HepG2 (cell line): ENCODE results near the gene GRB7. TPM values are rescaled to one million over a fixed set of nuclear protein-coding genes. Genes with fewer than 3 reads are reported as not detected.

Source experiments
- ARID3A ChIP-seq: IDR thresholded peaks from 2 replicates; pipeline ENCODE4 v1.6.1; 2012; ENCODE audit warnings: low read depth, low read length, improper control_type of control experiment
- ARNT2 ChIP-seq: sonication (generic); formaldehyde crosslinking; IDR thresholded peaks from 2 replicates; pipeline ENCODE4 v1.8.0; 2022; ENCODE audit warnings: mild to moderate bottlenecking, low read depth, missing genetic modification reagents, moderate library complexity
- FOXP1 ChIP-seq, 2 experiments: fragments of 450-650 bp in 1 of 2; IDR thresholded peaks; 2 replicates each; pipeline ENCODE4 v1.6.1; 2017 to 2018; ENCODE audit warnings: antibody characterized with exemption in 1 of 2
- GMEB1 ChIP-seq: sonication (generic); formaldehyde crosslinking; IDR thresholded peaks from 2 replicates; pipeline ENCODE4 v1.5.1; 2020; ENCODE audit warnings: missing genetic modification reagents, mild to moderate bottlenecking, borderline replicate concordance
- HCFC1 ChIP-seq: fragments of 150-350 bp; IDR thresholded peaks from 2 replicates; pipeline ENCODE4 v1.6.1; 2014; ENCODE audit warnings: low read depth, low read length
- IKZF1 ChIP-seq: fragments of 450-650 bp; IDR thresholded peaks from 2 replicates; pipeline ENCODE4 v1.7.1; 2016
- JUNB ChIP-seq: sonication (generic); formaldehyde crosslinking; IDR thresholded peaks from 2 replicates; pipeline ENCODE4 v1.8.0; 2022; ENCODE audit warnings: missing genetic modification reagents, mild to moderate bottlenecking, borderline replicate concordance
- MAZ ChIP-seq, 2 experiments: sonication (generic) in 1 of 2; formaldehyde crosslinking in 1 of 2; IDR thresholded peaks; 2 replicates each; pipeline versions ENCODE4 v1.5.0 to v1.6.1; 2012 to 2020; ENCODE audit warnings: low read depth in 2 of 2, mild to moderate bottlenecking in 2 of 2, borderline replicate concordance in 1 of 2, improper control_type of control experiment in 1 of 2, low read length in 1 of 2, missing genetic modification reagents in 1 of 2, moderate library complexity in 1 of 2
- MYC ChIP-seq: sonication (generic); formaldehyde crosslinking; IDR thresholded peaks from 2 replicates; pipeline ENCODE4 v1.9.0; 2021; ENCODE audit warnings: missing genetic modification reagents, borderline replicate concordance
- NFATC3 ChIP-seq: sonication (generic); formaldehyde crosslinking; IDR thresholded peaks from 2 replicates; pipeline ENCODE4 v1.5.1; 2020; ENCODE audit warnings: mild to moderate bottlenecking, missing genetic modification reagents
- PCBP1 ChIP-seq: fragments of 200-400 bp; formaldehyde crosslinking; IDR thresholded peaks from 2 replicates; pipeline ENCODE4 v1.6.1; 2017; ENCODE audit warnings: mild to moderate bottlenecking, low read depth, low read length, borderline replicate concordance
- SETDB1 ChIP-seq: sonication (generic); formaldehyde crosslinking; IDR thresholded peaks from 2 replicates; pipeline ENCODE4 v1.5.1; 2020; ENCODE audit warnings: missing genetic modification reagents, mild to moderate bottlenecking, borderline replicate concordance
- XBP1 ChIP-seq: sonication (generic); formaldehyde crosslinking; IDR thresholded peaks from 2 replicates; pipeline ENCODE4 v1.5.0; 2020; ENCODE audit warnings: missing genetic modification reagents
- ZC3H4 ChIP-seq: sonication (generic); formaldehyde crosslinking; IDR thresholded peaks from 2 replicates; pipeline ENCODE4 v1.4.0; 2020; ENCODE audit warnings: missing genetic modification reagents, borderline replicate concordance
- ZFP90 ChIP-seq: sonication (generic); formaldehyde crosslinking; IDR thresholded peaks from 2 replicates; pipeline ENCODE4 v1.8.0; 2022; ENCODE audit warnings: missing genetic modification reagents, mild to moderate bottlenecking, inconsistent platforms, borderline replicate concordance
- ZFX ChIP-seq: sonication (generic); formaldehyde crosslinking; IDR thresholded peaks from 2 replicates; pipeline ENCODE4 v1.4.0; 2020; ENCODE audit warnings: mild to moderate bottlenecking, low read depth, missing genetic modification reagents, moderate library complexity
- ZNF609 ChIP-seq: sonication (generic); formaldehyde crosslinking; IDR thresholded peaks from 2 replicates; pipeline ENCODE4 v1.4.0; 2020; ENCODE audit warnings: mild to moderate bottlenecking, missing genetic modification reagents, borderline replicate concordance
- ZNF761 ChIP-seq: sonication (generic); formaldehyde crosslinking; conservative IDR thresholded peaks from 2 replicates; pipeline ENCODE4 v1.4.0; 2020; ENCODE audit warnings: mild to moderate bottlenecking, missing genetic modification reagents
- polyA plus RNA-seq, 8 experiments: library from polyadenylated mRNA; depleted of rRNA in 3 of 8; stranded (reverse) in 7 of 8; unstranded in 1 of 8; fragments of >200 nt; fragmentation: Illumina TruSeq in 4 of 8; extraction: Trizol in 4 of 8; gene quantifications; 2 replicates each; pipeline versions ENCODE4 v1.2.1 to v1.2.3, GENCODE V29; 2011 to 2016; ENCODE audit warnings: low read depth in 4 of 8, missing spikeins in 1 of 8, mixed read lengths in 1 of 8; ENCODE audit not compliant: insufficient read depth in 1 of 8
- total RNA-seq, 5 experiments: library from RNA; depleted of rRNA; stranded (reverse); fragments of >200 nt; fragmentation: Illumina TruSeq; extraction: Trizol; gene quantifications; 2 replicates each; pipeline ENCODE4 v1.2.3, GENCODE V29; 2016; ENCODE audit warnings: low read depth in 1 of 5
- TF ChIP-seq, protein P1 (sequence below): sonication (generic); formaldehyde crosslinking; IDR thresholded peaks from 2 replicates; pipeline ENCODE4 v1.5.0; 2020; ENCODE audit warnings: missing genetic modification reagents

The GRB7 gene
- total and polyA plus RNA-seq, 2 of the 13 experiments (the other 11 are each of a cell fraction or from before 2014, with no cell fraction given) = 60.2 to 77.7 TPM

DNA sequence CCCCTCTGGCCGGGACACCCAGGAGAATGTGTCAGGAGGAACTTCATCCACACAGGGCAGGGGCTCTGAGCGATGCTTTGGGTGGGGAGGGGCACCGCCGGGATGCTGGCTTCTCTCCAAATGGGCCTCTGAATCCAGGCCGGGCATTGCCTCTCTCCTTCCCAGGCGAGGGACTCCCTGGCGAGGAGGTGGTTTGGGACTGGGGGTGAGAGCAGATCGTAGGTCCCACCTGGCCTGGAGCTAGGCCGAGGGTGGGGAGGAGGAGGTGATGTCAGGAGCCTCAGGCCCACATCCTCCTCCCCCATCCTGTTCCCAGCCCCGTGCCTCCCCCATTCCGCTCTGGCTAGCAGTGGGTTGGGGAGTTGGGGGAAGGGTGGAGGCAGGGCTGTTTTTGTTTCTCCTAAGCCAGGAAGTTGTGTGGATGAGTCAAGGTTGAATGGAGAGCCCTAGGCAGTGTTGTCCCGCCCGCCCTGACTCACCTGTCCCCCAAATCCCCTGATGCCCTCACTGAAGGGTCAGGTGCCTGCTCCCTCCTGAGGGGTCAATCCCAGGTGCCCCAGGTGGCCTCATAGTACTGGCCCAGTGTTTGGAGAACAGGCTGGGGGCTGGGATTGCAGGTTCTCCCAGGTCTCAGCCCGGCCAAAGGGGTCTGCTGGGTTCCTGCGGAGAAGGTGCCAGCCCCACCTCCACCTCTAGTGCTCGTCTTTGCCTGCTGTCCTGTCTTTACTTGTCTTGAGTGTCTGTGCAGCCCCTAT lies 2.8 kb downstream of the GRB7 start (continued):
- TF ChIP-seq ZNF609 (CRISPR knock-in tag) (peak; percentile 76; the same call in 1 of the 2 replicates), ZFP90 (CRISPR knock-in tag) (peak; percentile 67; the same call in 1 of the 2 replicates), SETDB1 (no peak), HCFC1 (no peak), ZC3H4 (CRISPR knock-in tag) (no peak; the same call in 1 of the 2 replicates), IKZF1 (no peak), NFATC3 (no peak), MAZ (IDR thresholded peaks at IDR 0.05; ENCODE audit: borderline replicate concordance, low read depth, low read length) (peak; percentile 74; the same call in 1 of the 2 replicates), MAZ (CRISPR knock-in tag; IDR thresholded peaks at IDR 0.05; ENCODE audit: low read depth) (peak; percentile 49; the same call in 1 of the 2 replicates), PCBP1 (peak; percentile 62; the same call in 1 of the 2 replicates), ZNF761 (CRISPR knock-in tag) (no peak; the same call in 1 of the 2 replicates), JUNB (CRISPR knock-in tag) (no peak), ZFX (CRISPR knock-in tag) (peak; percentile 85), XBP1 (CRISPR knock-in tag) (no peak), FOXP1 (IDR thresholded peaks at IDR 0.05) (no peak), FOXP1 (CRISPR knock-in tag; IDR thresholded peaks at IDR 0.05) (peak; percentile 82), ARNT2 (CRISPR knock-in tag) (peak; percentile 43; the same call in 1 of the 2 replicates), MYC (CRISPR knock-in tag) (peak; percentile 59; the same call in 1 of the 2 replicates), ARID3A (no peak), GMEB1 (CRISPR knock-in tag) (no peak)
- TF ChIP-seq, protein P1, sequence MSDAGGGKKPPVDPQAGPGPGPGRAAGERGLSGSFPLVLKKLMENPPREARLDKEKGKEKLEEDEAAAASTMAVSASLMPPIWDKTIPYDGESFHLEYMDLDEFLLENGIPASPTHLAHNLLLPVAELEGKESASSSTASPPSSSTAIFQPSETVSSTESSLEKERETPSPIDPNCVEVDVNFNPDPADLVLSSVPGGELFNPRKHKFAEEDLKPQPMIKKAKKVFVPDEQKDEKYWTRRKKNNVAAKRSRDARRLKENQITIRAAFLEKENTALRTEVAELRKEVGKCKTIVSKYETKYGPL (CRISPR knock-in tag) = no peak
